ENCODE measurements around the gene ZHX3.

ZHX3 gene

GRCh38 chr20:41224281-41224680, 93.2 kb downstream of the ZHX3 start:
- DNase-seq (ENCODE audit: low read depth), result no peak

GRCh38 chr20:41223112-41223511, 94.4 kb downstream of the ZHX3 start:
- no peak for DNase-seq (ENCODE audit: low read depth)

- no peak for DNase-seq (ENCODE audit: low read depth)
These were observed 94.8 kb downstream of the ZHX3 start for GRCh38 chr20:41222703-41223102.

GRCh38 chr20:41222296-41222695, 95.2 kb downstream of the ZHX3 start:
- no peak for DNase-seq (ENCODE audit: low read depth)

- DNase-seq (ENCODE audit: low read depth), result no peak
These were observed 95.8 kb downstream of the ZHX3 start for GRCh38 chr20:41221614-41222218.

GRCh38 chr20:41219824-41220223, 97.7 kb downstream of the ZHX3 start:
- DNase-seq (ENCODE audit: low read depth), result no peak

- no peak for DNase-seq (ENCODE audit: low read depth)
These were observed 99.1 kb downstream of the ZHX3 start for GRCh38 chr20:41218466-41218865.

- no peak for DNase-seq (ENCODE audit: low read depth)
These were observed 100.1 kb downstream of the ZHX3 start for GRCh38 chr20:41217422-41217821.

GRCh38 chr20:41214666-41215065, 102.9 kb downstream of the ZHX3 start:
- DNase-seq (ENCODE audit: low read depth), result no peak

GRCh38 chr20:41214202-41214601, 103.3 kb downstream of the ZHX3 start:
- DNase-seq (ENCODE audit: low read depth), result no peak

- no peak for DNase-seq (ENCODE audit: low read depth)
These were observed 104.2 kb downstream of the ZHX3 start for GRCh38 chr20:41213150-41213820.

- no peak for DNase-seq (ENCODE audit: low read depth)
These were observed 112.2 kb downstream of the ZHX3 start for GRCh38 chr20:41205313-41205712.

GRCh38 chr20:41204304-41205265, 112.9 kb downstream of the ZHX3 start:
- no peak for DNase-seq (ENCODE audit: low read depth)

GRCh38 chr20:41203660-41204059, 113.9 kb downstream of the ZHX3 start:
- DNase-seq (ENCODE audit: low read depth), result no peak

GRCh38 chr20:41202426-41202825, 115.1 kb downstream of the ZHX3 start:
- DNase-seq (ENCODE audit: low read depth), result no peak

GRCh38 chr20:41201760-41202159, 115.8 kb downstream of the ZHX3 start:
- no peak for DNase-seq (ENCODE audit: low read depth)

- DNase-seq (ENCODE audit: low read depth), result no peak
These were observed 116.9 kb downstream of the ZHX3 start for GRCh38 chr20:41200446-41201202.

GRCh38 chr20:41198443-41198842, 119.1 kb downstream of the ZHX3 start:
- no peak for DNase-seq (ENCODE audit: low read depth)

GRCh38 chr20:41196653-41197225, 120.8 kb downstream of the ZHX3 start:
- no peak for DNase-seq (ENCODE audit: low read depth)

GRCh38 chr20:41192575-41192974, 125.0 kb downstream of the ZHX3 start:
- no peak for DNase-seq (ENCODE audit: low read depth)

- DNase-seq (ENCODE audit: low read depth), result no peak
These were observed 125.7 kb downstream of the ZHX3 start for GRCh38 chr20:41191562-41192500.
